ENCODE measurements around the gene LARGE1.

Gene LARGE1

DNA sequence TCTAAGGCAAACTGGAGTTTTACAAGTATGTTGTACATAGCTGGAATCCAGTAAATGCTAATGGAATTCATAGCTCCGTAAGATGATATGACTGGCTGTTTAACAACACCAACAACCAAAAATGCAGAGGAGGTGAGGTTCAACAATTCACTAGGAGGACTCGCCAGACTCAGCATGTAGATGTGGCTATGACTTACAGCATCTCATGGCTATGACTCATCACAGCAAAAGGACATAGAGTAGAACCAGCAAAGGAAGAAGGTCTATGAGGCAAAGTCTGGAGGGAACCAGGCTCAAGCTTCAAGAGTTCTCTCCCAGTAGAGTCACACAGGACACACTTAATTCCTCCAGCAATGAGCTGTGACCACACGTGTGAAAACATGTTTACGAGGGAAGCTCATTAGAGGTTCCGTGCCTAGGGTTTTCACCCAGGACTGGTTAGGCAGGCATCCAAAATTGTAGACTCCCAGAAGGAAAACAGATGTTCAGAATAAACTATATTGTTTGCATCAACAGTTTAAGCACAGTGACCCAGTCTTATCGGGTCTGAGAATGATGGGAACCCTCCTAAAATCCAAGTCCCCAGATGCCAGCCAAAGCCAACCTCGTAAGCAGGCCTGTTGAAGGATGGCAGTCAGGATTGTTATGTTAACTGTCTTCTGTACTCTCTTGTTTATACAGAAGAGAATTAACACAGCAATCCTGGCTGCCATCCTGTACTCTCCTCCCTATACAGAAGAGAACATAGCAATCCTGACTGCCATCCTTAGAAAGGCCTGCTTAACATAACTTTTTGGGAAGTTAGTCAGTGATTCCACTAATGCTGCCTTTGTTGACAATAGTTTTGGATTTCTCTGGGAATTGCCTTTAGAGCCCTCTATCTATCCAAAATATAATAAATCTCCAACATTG lies 116.6 kb downstream of the LARGE1 start:
- intact Hi-C loops (cut with DNase I), result no loop called here
- no peak for DNase-seq

DNA sequence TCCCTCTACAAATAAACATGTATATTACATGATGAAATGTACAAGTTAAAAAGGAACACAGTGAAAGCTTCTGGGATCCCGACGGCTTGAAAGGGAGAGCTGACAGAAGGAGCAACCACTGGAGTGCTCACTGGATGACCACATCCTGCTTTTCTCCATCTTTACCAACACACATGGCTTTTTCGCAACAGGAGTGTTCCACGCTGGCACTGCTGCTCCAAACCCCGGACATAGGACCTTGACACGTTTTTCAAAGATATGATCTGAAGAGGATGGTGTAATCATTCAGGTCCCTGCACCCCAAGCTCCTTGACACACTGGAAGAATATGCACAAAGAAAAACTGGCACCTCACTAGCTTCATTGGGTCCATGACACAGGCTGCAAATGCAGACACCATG lies 121.9 kb downstream of the LARGE1 start:
- intact Hi-C loops (cut with DNase I), result no loop called here
- no peak for DNase-seq

DNA sequence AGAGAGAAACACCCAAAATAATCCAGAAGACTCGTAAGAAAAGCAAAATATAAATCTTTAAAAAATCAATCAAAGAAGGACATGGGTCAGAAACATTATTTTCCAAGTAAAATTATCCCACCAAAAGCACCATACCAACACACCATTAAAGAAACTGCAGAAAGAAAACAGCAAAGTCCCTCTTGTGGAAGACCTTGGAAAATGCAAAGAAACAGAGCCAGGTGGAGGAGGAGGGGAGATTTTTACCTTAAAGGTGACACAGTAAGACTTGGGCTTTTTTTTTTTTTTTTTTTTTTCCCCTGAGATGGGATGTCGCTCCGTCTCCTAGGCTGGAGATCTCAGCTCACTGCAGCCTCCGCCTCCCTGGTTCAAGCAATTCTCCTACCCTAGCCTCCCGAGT lies 123.8 kb downstream of the LARGE1 start:
- intact Hi-C loops (cut with DNase I), result no loop called here
- DNase-seq, result no peak

DNA sequence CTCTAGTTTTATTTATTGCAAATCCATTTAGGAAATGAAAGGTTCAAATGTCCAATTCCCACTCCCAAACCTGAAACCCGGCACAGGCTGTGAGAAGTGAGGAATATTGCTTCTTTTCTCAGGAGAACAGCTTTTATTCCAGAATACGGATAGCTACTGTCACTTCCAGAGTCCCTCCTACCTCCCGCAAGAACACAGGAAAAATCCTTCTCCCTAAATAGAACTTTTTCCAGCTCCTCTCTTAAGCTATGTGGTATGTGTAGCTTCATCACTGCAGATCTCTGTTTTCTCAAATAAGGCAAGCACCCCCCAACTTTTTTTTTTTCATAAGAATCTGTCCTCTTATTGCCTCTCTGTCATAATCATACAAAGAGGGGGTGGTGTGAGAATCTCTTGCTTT lies 126.8 kb downstream of the LARGE1 start:
- intact Hi-C loops (cut with DNase I), result no loop called here
- peak in 1 of 42 donors; percentile 13 for DNase-seq

DNA sequence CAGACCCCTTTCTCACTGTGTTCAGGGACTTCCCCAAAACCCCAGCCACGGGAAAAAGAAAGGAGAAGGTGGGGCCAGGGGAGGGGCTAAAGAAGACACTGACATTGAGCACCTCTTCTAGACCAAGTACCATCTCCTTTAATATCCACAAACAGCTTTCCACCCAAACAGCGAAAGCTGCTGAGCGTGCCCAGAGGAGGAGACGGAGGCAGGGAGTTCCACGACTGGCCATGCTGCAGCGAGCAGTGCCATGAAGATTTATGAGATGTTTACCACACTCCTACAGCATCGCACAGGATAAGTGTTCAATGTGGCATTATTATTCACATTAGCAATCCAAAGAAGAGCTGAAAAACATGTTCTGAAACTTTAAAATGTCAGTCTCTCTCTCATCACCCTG lies 127.4 kb downstream of the LARGE1 start:
- intact Hi-C loops (cut with DNase I), result no loop called here
- peak in 2 of 42 donors; percentile 22 to 34 for DNase-seq

DNA sequence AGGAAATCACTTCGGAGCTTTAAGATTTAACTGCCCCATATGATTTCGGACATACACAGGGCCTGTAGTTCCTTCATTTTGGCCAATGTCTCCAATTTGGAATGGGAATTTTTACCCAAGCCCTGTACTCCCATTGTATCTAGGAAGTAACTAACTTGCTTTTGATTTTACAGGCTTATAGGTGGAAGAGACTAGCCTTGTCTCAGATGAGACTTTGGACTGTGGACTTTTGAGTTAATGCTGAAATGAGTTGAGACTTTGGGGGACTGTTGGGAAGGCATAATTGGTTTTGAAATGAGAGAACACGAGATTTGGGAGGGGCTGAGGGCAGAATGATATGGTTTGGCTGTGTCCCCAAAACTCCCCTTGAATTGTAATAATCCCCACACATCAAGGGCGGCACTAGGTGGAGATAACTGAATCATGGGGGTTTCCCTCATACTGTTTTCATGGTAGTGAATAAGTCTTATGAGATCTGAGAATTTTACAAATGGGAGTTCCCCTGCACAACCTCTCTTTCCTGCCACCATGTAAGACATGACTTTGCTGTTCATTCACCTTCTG lies 130.5 kb downstream of the LARGE1 start:
- intact Hi-C loops (cut with DNase I), result no loop called here
- no peak for DNase-seq

DNA sequence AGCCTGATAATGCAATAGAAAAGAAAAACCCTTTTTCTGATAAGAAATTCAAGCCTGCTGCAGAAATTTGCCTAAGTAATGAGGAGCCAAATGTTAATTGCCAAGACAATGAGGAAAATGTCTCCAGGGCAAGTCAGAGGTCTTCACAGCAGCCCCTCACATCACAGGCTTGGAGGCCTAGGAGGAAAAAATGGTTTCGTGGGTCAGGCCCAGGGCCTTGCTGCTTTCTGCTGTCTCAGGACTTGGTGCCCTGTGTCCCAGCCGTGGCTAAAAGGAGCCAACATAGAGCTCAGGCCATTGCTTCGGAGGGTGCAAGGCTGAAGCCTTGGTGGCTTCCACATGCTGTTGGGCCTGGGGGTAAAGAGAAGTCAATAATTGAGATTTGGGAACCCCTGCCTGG lies 131.3 kb downstream of the LARGE1 start:
- intact Hi-C loops (cut with DNase I), result no loop called here

DNA sequence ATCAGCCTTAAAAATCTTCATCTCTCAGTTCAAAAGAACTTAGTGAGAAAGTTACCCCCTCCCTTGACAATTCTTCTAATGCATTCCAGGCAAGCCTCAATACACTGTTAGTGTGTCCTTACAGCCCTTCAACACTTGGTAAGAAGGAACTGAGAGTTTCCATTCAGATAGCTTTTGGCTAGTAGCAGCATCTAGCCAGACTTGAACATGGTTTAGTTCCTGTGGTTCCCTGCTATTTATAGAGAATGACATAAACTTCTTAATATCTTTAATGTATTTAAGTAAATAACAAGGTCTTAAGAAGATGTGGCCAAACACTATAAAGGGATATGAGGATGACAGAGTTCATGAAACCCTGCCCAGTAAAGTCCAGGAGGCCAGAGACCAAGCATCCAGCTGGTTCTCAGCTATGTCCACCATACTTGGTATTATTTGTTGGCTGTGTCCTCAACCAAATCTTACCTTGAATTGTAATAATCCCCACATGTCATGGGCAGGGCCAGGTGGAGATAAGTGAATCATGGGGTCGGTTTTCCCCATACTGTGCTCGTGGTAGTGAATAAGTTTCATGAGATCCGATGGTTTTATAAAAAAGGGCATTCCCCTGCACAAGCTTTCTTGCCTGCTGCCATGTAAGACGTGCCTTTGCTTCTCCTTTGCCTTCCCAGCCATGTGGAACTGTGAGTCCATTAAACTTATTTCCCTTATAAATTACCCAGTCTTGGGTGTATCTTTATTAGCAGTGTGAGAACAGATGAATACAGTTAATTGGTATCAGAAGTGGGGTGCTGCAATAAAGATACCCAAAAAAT lies 132.4 kb downstream of the LARGE1 start:
- intact Hi-C loops (cut with DNase I), result no loop called here
- no peak for DNase-seq

More for the DNA sequence above, 131.3 kb downstream of the LARGE1 start:
- DNase-seq, result no peak

DNA sequence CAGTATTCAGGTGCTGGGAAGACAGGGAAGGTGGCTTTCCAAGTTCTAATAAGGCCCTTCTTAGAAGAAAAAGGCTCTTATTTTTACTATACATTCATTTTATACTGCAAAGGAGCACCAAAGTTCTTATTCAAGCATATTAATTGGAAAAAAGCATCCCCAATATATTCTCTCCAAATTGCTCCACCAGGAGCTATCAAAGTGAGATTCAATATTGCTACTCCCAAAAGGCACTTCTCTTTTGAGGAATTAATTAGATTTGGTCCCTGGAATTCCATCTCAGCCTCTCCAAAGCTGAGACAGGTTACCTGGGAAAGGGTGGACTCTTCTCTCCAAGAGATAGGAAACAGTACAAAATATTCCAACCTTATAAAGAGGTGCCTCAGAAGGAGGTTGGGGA lies 134.1 kb downstream of the LARGE1 start:
- intact Hi-C loops (cut with DNase I), result no loop called here
- no peak for DNase-seq

DNA sequence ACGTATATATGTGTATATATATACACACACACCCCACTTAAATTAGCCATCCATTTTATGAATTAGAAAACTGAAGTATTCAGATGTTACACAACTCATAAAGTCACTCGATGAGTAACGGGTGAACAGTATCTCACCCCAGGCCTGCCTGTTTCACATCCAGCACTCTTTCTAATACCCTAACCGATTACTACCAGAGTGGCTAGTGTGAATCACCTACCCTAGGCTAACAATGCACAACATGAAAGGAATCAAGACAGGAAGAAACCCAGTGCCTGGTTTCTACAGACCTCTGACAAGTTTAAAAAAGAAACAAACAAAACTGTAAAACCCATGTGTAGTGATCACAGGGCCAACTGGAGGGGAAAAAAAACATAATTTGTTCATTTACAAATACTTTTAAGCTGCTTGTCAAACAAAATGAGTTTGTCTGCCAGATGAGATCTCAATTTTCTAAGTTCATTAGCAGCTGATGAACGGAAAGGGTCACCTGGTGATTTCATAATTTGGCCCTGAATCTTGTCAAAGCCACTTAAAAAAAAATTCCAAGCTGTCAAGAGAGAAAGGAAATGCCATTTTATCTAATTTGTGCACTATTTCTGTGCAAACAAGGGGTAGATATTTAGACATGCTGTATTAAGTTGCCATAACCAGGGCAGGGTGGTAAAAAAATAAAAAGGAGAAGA lies 134.8 kb downstream of the LARGE1 start:
- intact Hi-C loops (cut with DNase I), result no loop called here
- DNase-seq, result no peak

DNA sequence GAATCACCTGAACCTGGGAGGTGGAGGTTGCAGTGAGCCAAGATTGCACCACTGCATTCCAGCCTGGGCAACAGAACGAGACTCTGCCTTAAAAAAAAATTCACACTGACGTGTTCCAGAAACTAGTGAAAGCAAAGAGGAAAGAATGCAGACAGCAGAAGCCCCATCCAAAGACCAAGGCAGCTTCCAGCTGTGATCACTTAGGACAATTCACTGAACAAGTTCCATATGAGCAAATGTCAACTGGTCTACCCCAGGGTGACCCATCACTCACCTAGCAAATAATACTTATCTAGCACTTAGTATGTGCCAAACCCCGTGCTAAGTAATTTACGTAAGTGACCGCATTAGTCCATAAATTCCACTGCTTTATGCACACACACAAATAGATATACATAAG lies 138.9 kb downstream of the LARGE1 start:
- intact Hi-C loops (cut with DNase I), result no loop called here

DNA sequence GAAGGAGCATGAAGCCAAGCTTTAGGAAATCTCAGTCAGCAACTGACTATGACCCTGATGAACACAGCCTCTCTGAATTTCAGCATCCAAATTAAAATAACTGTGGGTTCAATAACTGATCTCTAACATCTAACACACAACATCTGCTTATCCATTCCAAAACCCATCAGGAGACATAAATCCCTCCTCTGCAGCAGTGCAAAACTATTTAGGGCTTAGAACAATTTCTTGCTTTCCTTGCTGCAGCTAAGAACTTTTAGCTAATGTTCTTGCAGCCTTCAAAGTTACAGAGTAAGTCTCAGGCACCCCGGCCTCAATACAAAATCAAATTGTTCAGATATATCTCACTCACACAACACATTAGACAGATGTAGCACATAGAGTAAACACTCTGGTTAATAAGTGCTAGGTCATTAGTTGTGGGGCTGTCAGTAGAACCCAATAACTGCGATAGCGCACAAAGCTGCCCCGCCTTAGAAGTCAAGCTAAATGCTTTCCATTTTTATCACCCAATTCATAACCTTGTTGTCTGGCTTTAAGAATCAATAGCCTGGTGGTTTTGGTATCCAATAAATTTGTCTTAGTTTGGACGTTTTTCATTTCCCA lies 139.6 kb downstream of the LARGE1 start:
- intact Hi-C loops (cut with DNase I), result no loop called here
- no peak for DNase-seq

More for the DNA sequence above, 138.9 kb downstream of the LARGE1 start:
- no peak for DNase-seq

DNA sequence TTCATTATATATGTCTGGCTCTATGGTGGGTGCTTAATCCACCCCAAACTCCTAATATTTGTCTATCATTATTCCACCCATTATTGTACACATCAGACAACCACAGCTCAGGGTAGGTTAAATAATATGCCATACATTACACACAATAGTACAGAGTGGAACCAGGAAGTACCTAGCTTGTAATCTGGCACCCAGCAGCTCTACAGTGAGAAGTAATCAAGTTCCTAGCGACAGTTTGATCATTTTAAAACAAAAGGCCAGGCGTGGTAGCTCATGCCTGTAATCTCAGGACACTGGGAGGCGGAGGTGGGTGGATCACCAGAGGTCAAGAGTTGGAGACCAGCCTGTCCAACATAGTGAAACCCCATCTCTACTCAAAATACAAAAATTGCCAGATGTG lies 141.0 kb downstream of the LARGE1 start:
- intact Hi-C loops (cut with DNase I), result no loop called here
- no peak for DNase-seq

DNA sequence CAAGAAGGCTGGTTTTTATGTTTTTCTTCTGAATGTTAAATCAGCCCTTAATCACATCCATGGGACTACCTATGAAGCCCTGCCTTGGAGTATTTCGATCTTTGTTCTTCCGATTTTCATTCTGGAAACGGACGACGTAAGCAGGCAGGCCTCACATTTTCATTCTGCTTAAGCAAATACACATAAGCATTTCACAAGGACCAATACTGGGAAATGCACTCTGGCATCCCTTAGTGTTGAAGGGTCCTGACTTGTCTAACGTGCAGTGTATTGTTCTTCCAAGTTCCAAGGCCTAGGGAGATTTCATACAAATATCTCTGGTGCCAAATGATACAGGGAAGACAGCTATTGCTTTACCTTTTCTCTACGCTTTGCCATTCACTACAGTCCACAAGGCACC lies 143.8 kb downstream of the LARGE1 start:
- no peak for DNase-seq
- intact Hi-C loops (cut with DNase I), result no loop called here

DNA sequence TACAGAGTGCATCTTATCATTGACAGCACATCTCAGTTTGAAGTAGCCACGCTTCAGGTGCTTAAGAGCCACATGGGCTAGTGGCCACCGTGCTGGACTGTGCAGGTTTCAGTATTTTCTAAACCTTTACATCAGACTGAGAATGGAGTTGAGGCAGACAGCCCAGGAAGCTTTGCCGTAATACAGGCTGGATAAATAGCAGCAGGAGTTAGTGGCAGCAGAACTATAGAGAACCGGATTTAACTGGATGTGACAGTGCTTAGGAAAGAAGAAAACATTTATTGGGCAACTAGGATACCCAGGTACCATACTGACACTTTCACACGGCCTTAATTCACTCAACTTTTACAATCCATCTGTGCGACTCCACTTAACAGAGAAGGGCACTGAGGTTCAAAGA lies 145.5 kb downstream of the LARGE1 start:
- intact Hi-C loops (cut with DNase I), result no loop called here
- no peak for DNase-seq

DNA sequence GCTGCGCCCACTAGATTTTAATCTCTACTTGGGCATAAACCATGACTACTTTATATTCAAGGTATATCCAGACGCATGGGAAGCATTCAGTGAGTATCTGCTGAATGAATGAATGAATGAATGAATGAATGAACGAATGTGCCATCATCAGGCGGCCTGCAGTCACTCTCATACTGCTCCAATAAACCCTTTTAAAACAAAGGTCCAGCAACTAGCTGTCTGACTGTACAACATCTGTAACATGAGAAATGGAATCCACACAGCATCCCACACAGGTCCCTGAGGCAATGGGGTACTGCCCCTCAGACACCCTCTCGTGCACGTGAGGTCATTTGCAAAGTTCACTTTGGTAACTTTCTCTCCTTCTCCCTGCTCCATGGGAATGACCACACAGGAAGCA lies 147.5 kb downstream of the LARGE1 start:
- no peak for DNase-seq
- intact Hi-C loops (cut with DNase I), result no loop called here

DNA sequence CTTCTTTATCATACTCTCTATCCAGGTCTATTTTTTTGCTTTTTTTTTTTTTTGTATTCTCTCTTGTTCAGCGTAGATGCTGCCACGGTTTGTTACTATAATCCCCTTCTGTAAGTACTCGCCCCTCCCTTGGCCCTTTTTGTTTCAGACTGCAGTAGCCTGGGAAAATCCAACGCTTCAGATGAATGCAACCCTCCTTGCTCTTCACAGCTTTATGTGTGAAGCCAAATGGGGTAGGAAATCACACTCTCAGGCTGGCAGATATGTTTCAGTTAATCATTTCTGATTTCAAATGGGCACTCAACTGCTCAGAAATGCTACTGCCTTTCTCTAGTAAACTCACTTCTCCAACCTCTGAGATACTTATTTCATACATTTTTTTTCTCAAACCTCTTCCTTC lies 149.1 kb downstream of the LARGE1 start:
- DNase-seq, result no peak
- intact Hi-C loops (cut with DNase I), result no loop called here

DNA sequence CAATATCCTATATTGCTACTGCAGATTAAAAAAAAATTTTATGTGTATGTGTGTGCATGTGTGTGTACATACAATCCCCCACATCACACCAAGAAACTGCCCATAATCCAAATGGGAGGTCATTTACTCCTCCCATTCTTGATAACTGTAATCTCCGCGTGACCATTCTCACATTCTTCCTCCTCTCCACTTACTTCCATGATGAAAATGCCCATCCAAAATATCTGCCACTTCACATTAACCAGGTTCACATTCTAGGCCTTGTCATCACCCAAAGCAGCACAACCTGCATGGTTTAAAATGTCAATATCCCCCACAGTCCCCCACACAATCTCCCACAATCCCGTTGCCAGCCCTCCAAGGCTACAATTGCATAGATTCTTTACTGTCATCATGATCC lies 149.6 kb downstream of the LARGE1 start:
- intact Hi-C loops (cut with DNase I), result no loop called here

DNA sequence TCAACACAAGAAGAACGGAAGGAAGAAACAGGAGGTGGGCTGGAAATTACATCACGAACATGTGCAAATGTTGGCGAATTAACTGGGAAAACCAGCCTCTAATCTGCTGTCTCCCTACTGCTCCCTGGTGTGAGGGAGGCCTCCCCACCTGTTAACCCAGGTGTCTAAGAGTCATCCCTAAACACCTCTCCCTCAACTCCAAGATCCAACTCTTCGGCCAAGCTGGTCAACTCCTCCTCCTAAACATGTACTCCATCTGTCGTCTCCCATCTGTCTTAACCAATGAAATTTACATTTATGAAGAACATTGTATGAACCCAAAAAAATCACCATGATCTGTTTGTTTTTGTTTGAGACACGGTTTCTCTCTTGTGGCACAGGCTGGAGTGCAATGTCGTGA lies 154.2 kb downstream of the LARGE1 start:
- no peak for DNase-seq
- intact Hi-C loops (cut with DNase I), result no loop called here

More for the DNA sequence above, 149.6 kb downstream of the LARGE1 start:
- DNase-seq, result no peak

Measured in head of caudate nucleus (tissue), 42 donors.